ENCODE data around the gene NASP.
"Not testable (repeated sequence)": the region's sequence is repeated elsewhere in the genome, so short reads cannot be mapped to it uniquely, and the experiment has no call there.

The NASP gene

GRCh38 chr1:45570631-45571030 lies 13.2 kb upstream of the NASP start:
- no peak for DNase-seq

GRCh38 chr1:45573231-45573804 lies 10.5 kb upstream of the NASP start:
- no peak for DNase-seq

GRCh38 chr1:45574105-45574626 lies 9.7 kb upstream of the NASP start:
- DNase-seq, result no peak

GRCh38 chr1:45583264-45583665 lies 576 bp upstream of the NASP start:
- DNase-seq, result peak; percentile 65

GRCh38 chr1:45584351-45585109 lies 689 bp downstream of the NASP start:
- DNase-seq, result peak; percentile 78

GRCh38 chr1:45585110-45585426 lies 1.2 kb downstream of the NASP start:
- no peak for DNase-seq

- DNase-seq, result no peak
Observed at GRCh38 chr1:45585496-45586075, 1.7 kb downstream of the NASP start.

GRCh38 chr1:45586769-45587168 lies 2.9 kb downstream of the NASP start:
- no peak for DNase-seq

- no peak for DNase-seq
Observed at GRCh38 chr1:45589861-45590260, 6.0 kb downstream of the NASP start.

- DNase-seq, result no peak
Observed at GRCh38 chr1:45594412-45594811, 10.6 kb downstream of the NASP start.

GRCh38 chr1:45596765-45597164 lies 12.9 kb downstream of the NASP start:
- not testable (repeated sequence) for DNase-seq

- DNase-seq, result no peak
Observed at GRCh38 chr1:45604239-45604638, 20.4 kb downstream of the NASP start.

- no peak for DNase-seq
Observed at GRCh38 chr1:45607404-45608074, 23.7 kb downstream of the NASP start.

GRCh38 chr1:45608175-45609156 lies 24.6 kb downstream of the NASP start:
- no peak for DNase-seq

GRCh38 chr1:45610589-45611226 lies 26.9 kb downstream of the NASP start:
- no peak for DNase-seq

GRCh38 chr1:45612941-45613579 lies 29.2 kb downstream of the NASP start:
- DNase-seq, result no peak

- DNase-seq, result no peak
Observed at GRCh38 chr1:45615885-45616284, 32.0 kb downstream of the NASP start.

GRCh38 chr1:45617618-45618017 lies 33.8 kb downstream of the NASP start:
- no peak for DNase-seq

GRCh38 chr1:45619149-45619921 lies 35.5 kb downstream of the NASP start:
- DNase-seq, result no peak
